ENCODE data around the gene ALLC. TPM values are rescaled to one million over a fixed set of nuclear protein-coding genes. Genes with fewer than 3 reads are reported as not detected.

Gene ALLC
- polyA plus RNA-seq, 4 donors: 0.23 TPM; not detected in 3

DNA sequence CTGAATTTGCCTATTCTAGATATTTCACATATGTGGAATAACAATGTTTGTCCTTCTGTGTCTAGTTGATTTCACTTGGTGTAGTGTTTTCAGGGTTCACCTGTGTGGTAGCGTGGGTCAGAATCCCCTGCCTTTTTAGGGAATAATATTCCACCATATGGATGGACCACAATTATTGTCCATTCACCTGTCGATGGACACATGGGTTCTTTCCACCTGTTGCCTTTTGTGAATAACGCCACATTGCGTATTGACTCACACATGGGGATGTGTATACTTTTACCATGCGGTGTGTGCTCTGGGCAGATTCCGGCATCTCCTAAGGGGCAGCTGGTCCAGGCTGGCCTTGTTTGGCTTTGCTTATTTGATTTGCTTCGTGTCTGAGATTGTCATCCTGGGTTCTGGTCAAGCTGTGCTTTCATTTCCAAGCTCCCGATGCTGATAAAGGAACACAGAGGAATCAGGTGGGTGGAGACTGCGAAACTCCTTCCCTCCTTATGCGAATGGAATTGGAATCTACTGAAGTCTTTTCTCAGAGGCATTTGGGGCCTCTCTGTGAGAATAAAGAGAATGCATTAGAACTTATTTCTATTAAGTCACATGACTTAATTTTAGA, 18.9 kb upstream of the ALLC start:
- DNase-seq (ENCODE audit: low read depth in 4 of 4, low spot score in 3 of 4): no peak

DNA sequence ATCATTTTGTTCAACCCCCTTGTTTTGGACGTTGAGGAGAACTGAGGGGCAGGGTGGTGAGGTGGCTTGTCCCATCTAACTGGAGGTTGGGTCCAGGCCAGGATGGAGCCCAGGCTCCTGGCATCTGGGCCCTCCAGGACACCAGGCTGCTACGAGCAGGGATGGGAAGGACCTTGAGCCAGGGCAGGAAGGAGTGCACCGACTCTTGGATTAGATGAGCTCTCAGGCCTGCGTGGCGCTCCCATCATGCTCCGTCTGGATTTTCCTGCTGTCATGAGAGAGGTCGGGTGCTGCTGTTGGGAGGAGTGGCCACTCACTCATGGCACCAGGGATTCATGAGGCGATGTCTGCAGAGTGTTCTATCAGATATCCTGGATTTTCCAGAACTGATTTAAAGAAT, 18.3 kb upstream of the ALLC start:
- no peak for DNase-seq (ENCODE audit: low read depth in 4 of 4, low spot score in 3 of 4)

GRCh38 chr2:3641181-3641580, 16.8 kb upstream of the ALLC start:
- no peak for DNase-seq (ENCODE audit: low read depth in 4 of 4, low spot score in 3 of 4)

DNA sequence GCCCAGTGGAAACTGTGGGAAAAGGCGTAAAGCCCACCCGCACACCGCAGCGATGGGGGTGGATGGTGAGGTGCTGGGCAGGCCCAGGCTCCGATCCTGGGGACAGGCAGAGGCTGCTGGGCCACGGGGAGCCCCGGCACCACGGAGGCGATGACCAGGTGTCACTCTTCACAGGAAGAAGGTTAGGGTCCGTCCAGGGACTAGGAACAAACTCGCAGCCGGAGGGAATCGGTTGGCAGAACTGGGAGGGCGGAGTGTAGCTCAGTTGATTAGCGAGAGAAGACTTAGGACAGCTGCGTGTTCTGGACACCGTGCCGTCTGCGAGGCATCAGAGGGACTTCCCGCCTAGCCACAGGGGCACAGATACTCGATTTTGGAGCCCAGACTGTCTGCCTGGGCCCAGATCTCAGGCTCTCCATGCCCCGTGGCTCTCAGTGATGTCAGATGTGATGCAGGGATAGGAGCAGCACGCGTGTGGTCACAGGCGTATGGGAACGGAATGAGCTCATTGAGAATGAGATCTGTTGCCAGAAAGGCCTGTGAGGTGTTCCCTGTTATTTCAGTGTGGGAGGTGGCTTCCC, 16.1 kb upstream of the ALLC start:
- DNase-seq (ENCODE audit: low read depth in 4 of 4, low spot score in 3 of 4): no peak

GRCh38 chr2:3642521-3643215, 15.3 kb upstream of the ALLC start:
- DNase-seq (ENCODE audit: low read depth in 4 of 4, low spot score in 3 of 4): no peak

DNA sequence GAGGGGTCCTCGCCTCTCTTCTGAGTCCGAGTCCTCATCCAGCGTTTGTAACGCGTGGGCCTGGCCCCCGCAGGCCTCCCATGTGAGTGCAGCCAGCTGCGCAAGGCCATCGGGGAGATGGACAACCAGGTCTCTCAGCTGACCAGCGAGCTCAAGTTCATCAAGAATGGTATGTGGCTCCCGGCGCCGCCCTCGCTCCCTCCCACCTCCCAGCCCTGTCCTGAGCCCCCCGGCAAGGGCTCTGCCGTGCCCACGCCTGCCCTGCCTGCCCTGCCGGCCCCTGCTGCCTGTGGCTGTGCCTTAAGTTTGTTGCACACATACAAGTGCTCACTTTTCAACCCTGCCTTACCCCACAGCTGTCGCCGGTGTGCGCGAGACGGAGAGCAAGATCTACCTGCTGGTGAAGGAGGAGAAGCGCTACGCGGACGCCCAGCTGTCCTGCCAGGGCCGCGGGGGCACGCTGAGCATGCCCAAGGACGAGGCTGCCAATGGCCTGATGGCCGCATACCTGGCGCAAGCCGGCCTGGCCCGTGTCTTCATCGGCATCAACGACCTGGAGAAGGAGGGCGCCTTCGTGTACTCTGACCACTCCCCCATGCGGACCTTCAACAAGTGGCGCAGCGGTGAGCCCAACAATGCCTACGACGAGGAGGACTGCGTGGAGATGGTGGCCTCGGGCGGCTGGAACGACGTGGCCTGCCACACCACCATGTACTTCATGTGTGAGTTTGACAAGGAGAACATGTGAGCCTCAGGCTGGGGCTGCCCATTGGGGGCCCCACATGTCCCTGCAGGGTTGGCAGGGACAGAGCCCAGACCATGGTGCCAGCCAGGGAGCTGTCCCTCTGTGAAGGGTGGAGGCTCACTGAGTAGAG, 14.4 kb upstream of the ALLC start:
- no peak for DNase-seq (ENCODE audit: low read depth in 4 of 4, low spot score in 3 of 4)

DNA sequence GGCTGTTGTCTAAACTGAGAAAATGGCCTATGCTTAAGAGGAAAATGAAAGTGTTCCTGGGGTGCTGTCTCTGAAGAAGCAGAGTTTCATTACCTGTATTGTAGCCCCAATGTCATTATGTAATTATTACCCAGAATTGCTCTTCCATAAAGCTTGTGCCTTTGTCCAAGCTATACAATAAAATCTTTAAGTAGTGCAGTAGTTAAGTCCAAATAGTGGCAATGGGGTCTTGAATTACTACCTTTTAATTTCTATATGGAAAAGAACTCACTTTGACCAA, 13.8 kb upstream of the ALLC start:
- DNase-seq (ENCODE audit: low read depth in 4 of 4, low spot score in 3 of 4): no peak

DNA sequence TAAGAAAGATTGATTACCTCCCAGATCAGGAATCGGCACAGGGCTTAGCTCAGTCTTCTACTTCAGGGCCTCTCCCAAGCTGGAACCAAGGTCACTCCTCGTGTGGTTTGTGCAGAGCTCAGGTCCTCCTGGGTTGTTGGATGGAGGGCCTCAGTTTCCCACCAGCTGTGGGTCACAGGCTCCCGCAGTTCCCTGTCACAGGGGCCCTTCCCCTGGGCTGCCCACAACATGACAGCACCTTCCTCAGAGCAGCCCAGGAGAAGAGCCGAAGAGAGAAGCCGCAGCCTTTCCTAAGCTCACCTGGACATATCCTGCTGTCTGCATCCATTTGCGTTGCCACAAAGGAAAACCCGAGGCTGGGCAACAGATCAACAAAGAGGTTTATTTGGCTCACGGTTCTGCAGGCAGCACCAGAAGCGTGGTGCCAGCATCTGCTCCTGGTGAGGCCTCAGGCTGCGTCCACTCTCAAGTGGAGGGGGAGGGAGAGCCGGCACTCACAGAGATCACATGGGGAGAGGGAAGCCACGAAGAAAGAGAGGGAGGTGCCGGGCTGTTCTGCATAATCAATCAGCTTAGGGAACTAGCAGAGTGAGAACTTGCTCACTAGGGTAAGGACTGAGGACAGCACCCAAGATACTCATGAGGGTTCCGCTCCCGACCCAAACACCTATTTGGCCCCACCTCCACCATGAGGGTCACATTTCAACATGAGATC, 13.0 kb upstream of the ALLC start:
- DNase-seq (ENCODE audit: low read depth in 4 of 4, low spot score in 3 of 4): no peak

DNA sequence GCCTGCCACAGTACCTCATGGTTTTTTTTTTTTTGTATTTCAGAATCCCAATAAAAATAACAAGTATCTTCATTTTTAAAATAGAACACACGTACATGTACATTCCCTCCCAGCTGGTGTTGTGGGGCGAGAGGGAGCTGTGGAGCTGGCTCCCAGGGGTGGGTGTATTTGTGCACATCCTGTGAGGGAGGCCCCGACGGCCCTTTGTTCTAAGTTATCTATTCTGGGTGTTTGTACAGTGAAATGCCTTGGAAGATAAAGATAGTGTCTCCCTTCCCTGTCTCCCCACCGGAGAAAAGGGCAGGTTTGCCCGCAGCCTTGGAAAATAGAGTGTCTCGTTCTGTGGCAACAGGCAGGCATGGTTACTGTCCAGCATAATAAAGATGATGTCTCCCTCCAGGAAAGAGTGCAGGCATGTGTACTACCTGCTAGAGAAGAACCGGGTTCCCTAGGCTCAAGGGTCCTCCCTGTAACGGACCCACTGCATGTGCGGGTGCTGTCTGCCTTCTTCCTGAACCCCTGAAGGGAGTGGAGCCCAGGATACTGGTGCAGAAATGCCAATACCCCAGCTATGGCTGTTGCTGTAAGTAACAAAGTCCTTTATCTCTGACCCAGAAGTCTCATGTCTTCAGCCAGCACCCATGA, 12.1 kb upstream of the ALLC start:
- no peak for DNase-seq (ENCODE audit: low read depth in 4 of 4, low spot score in 3 of 4)

GRCh38 chr2:3646446-3646845, 11.6 kb upstream of the ALLC start:
- no peak for DNase-seq (ENCODE audit: low read depth in 4 of 4, low spot score in 3 of 4)

DNA sequence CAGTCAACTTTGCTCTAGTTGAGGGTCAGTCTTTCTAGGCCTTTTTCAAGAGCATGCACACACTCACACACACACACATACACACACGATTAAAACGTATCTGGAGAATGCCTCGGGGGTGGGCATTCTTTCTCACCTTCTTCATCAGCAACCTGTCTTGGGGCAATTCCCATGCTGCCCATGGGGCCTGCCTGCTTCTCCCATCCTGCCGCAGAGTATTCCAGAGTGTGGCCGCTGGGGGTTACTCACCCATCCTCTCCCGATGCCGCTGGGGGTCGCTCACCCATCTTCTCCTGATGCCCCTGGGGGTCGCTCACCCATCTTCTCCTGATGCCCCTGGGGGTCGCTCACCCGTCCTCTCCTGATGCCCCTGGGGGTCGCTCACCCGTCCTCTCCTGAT, 10.8 kb upstream of the ALLC start:
- no peak for DNase-seq (ENCODE audit: low read depth in 4 of 4, low spot score in 3 of 4)

- DNase-seq (ENCODE audit: low read depth in 4 of 4, low spot score in 3 of 4): no peak
Observed at GRCh38 chr2:3647831-3648651, 10.0 kb upstream of the ALLC start.

- DNase-seq (ENCODE audit: low read depth in 4 of 4, low spot score in 3 of 4): no peak
Observed at GRCh38 chr2:3648652-3649177, 9.3 kb upstream of the ALLC start.

DNA sequence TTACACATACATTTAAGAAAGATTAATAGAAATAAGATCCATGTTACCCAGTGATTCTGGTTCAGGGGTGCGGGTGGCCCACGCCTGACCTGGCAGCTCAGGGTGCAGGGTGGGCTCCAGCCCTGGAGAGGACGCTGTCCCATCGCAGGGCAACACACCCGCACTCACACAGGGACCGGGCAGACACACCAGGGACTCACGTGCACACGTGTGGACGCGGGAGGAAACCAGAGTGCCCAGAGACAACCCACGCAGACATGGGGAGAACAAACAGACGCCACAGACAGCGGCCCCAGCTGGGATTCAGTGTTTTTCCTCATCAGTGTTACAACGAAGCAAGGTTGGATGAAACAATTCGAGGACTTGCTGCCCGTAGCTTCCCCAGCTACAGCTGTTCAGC, 8.4 kb upstream of the ALLC start:
- DNase-seq (ENCODE audit: low read depth in 4 of 4, low spot score in 3 of 4): no peak

GRCh38 chr2:3650140-3650920, 7.7 kb upstream of the ALLC start:
- DNase-seq (ENCODE audit: low read depth in 4 of 4, low spot score in 3 of 4): no peak

GRCh38 chr2:3651691-3652648, 6.0 kb upstream of the ALLC start:
- DNase-seq (ENCODE audit: low read depth in 4 of 4, low spot score in 3 of 4): peak in 3 of 4 donors; percentile 32 to 63 (median 49)

- DNase-seq (ENCODE audit: low read depth in 4 of 4, low spot score in 3 of 4): no peak
Observed at GRCh38 chr2:3652896-3653625, 4.9 kb upstream of the ALLC start.

Data from right renal pelvis (tissue), 4 donors.